Femur (tissue), 1 donor: ENCODE measurements around the gene SUSD4.

Experiments
- DNase-seq: peaks from one replicate; pipeline ENCODE4 v3.0.0-alpha.2; 2017

Gene SUSD4

GRCh38 chr1:223248770-223249140, 115.2 kb downstream of the SUSD4 start:
- no peak for DNase-seq

- DNase-seq: no peak
Observed at GRCh38 chr1:223248001-223248769, 115.8 kb downstream of the SUSD4 start.

GRCh38 chr1:223246476-223247112, 117.4 kb downstream of the SUSD4 start:
- no peak for DNase-seq

GRCh38 chr1:223245983-223246382, 118.0 kb downstream of the SUSD4 start:
- no peak for DNase-seq

GRCh38 chr1:223245411-223245810, 118.6 kb downstream of the SUSD4 start:
- DNase-seq: no peak

GRCh38 chr1:223244366-223245103, 119.4 kb downstream of the SUSD4 start:
- DNase-seq: no peak

- DNase-seq: no peak
Observed at GRCh38 chr1:223243441-223244050, 120.4 kb downstream of the SUSD4 start.

GRCh38 chr1:223242971-223243370, 121.0 kb downstream of the SUSD4 start:
- DNase-seq: no peak

GRCh38 chr1:223242382-223242955, 121.5 kb downstream of the SUSD4 start:
- DNase-seq: no peak

GRCh38 chr1:223240122-223240521, 123.9 kb downstream of the SUSD4 start:
- no peak for DNase-seq

GRCh38 chr1:223235091-223235490, 128.9 kb downstream of the SUSD4 start:
- DNase-seq: no peak

GRCh38 chr1:223234534-223234933, 129.4 kb downstream of the SUSD4 start:
- DNase-seq: no peak

- DNase-seq: no peak
Observed at GRCh38 chr1:223234170-223234514, 129.8 kb downstream of the SUSD4 start.

- no peak for DNase-seq
Observed at GRCh38 chr1:223233410-223234169, 130.4 kb downstream of the SUSD4 start.

- DNase-seq: no peak
Observed at GRCh38 chr1:223233019-223233409, 131.0 kb downstream of the SUSD4 start.

GRCh38 chr1:223231581-223231980, 132.4 kb downstream of the SUSD4 start:
- no peak for DNase-seq

GRCh38 chr1:223231011-223231572, 132.9 kb downstream of the SUSD4 start:
- no peak for DNase-seq

GRCh38 chr1:223230161-223230881, 133.7 kb downstream of the SUSD4 start:
- no peak for DNase-seq

- no peak for DNase-seq
Observed at GRCh38 chr1:223229756-223230155, 134.2 kb downstream of the SUSD4 start.

GRCh38 chr1:223228931-223229528, 134.9 kb downstream of the SUSD4 start:
- DNase-seq: no peak

GRCh38 chr1:223228201-223228600, 135.8 kb downstream of the SUSD4 start:
- DNase-seq: no peak
